Ascending aorta (tissue), 2 donors: ENCODE measurements around the gene ASB3. TPM values are rescaled to one million over a fixed set of nuclear protein-coding genes. Genes with fewer than 3 reads are reported as not detected.
"Not testable (repeated sequence)": the region's sequence is repeated elsewhere in the genome, so short reads cannot be mapped to it uniquely, and the experiment has no call there.

Source experiments
- DNase-seq, 2 donors: peaks; one replicate each; pipeline ENCODE4 v3.0.0-alpha.2; 2019; ENCODE audit warnings: low spot score in 2 of 2
- H3K27ac ChIP-seq, 2 donors: fragments of 200-600 bp; sonication (generic); one replicate each; pipeline ENCODE4 v1.5.1; 2016 to 2017; ENCODE audit warnings: mild to moderate bottlenecking in 1 of 2
- H3K27me3 ChIP-seq: fragments of 200-600 bp; sonication (generic); one replicate; pipeline ENCODE4 v1.5.1; 2017
- H3K36me3 ChIP-seq, 2 donors: fragments of 200-600 bp; sonication (generic); one replicate each; pipeline ENCODE4 v1.5.1; 2016
- H3K4me1 ChIP-seq, 2 donors: fragments of 200-600 bp; sonication (generic); one replicate each; pipeline ENCODE4 v1.5.1; 2016 to 2017; ENCODE audit warnings: mild to moderate bottlenecking in 1 of 2
- H3K4me3 ChIP-seq, 2 donors: fragments of 200-600 bp; sonication (generic); one replicate each; pipeline ENCODE4 v1.5.1; 2016 to 2017; ENCODE audit warnings: mild to moderate bottlenecking in 1 of 2
- H3K9me3 ChIP-seq, 2 donors: fragments of 200-600 bp; sonication (generic); one replicate each; pipeline ENCODE4 v1.5.1; 2016
- intact Hi-C: fragments of 100-400 bp; cut with DNase I; formaldehyde crosslinking; loops from one replicate; pipeline ENCODE4 v1.15.1; 2023
- total RNA-seq: library from RNA; depleted of rRNA; stranded (reverse); fragments of >200 nt; gene quantifications from one replicate; pipeline ENCODE4 v1.1.0, GENCODE V29; 2016
- TF ChIP-seq, protein P1 (sequence below), 3 experiments: fragments of 200-600 bp in 2 of 3; fragments of 450-650 bp in 1 of 3; sonication (generic) in 2 of 3; IDR thresholded peaks; one replicate each; pipeline ENCODE4 v1.5.1; 2016 to 2019; ENCODE audit warnings: antibody characterized with exemption in 3 of 3, mild to moderate bottlenecking in 1 of 3, moderate library complexity in 1 of 3

ASB3 gene
- total RNA-seq, 1 donor from 2014 or later, result 3.4 TPM

DNA sequence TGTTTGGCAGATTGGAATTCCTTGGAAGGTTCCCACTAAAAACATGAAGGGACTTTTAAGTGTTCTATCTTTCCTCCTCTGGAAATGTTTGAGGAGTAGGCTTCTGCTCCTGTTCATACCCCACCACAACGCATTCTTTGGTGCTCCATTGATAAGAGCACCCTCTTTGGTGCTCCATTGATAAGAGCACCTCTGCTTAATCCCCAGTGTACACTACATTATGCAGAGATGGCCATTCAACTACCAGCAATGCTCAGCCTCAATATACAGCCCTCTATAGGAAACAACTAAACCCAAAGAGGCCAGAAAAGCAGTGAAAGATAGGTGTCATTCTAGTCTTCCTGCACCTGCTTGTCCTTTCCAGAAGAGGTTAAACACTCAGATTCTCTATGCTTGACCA is 21.0 kb downstream of the ASB3 start:
- intact Hi-C loops, result no loop called here
- TF ChIP-seq, protein P1, sequence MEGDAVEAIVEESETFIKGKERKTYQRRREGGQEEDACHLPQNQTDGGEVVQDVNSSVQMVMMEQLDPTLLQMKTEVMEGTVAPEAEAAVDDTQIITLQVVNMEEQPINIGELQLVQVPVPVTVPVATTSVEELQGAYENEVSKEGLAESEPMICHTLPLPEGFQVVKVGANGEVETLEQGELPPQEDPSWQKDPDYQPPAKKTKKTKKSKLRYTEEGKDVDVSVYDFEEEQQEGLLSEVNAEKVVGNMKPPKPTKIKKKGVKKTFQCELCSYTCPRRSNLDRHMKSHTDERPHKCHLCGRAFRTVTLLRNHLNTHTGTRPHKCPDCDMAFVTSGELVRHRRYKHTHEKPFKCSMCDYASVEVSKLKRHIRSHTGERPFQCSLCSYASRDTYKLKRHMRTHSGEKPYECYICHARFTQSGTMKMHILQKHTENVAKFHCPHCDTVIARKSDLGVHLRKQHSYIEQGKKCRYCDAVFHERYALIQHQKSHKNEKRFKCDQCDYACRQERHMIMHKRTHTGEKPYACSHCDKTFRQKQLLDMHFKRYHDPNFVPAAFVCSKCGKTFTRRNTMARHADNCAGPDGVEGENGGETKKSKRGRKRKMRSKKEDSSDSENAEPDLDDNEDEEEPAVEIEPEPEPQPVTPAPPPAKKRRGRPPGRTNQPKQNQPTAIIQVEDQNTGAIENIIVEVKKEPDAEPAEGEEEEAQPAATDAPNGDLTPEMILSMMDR (IDR thresholded peaks at IDR 0.05), result no peak
- Histone ChIP-seq H3K9me3 (no peaks in the 10 kb centered on the region), H3K27me3 (no peaks in the 10 kb centered on the region), H3K4me3 (no peak overlapping the region), H3K27ac (no peak overlapping the region), H3K4me1 (peaks cover 0 to 3% of the 10 kb centered on the region in 2 donors), H3K36me3 (peaks cover 0 to 10% of the 10 kb centered on the region in 2 donors)
- no peak for DNase-seq

DNA sequence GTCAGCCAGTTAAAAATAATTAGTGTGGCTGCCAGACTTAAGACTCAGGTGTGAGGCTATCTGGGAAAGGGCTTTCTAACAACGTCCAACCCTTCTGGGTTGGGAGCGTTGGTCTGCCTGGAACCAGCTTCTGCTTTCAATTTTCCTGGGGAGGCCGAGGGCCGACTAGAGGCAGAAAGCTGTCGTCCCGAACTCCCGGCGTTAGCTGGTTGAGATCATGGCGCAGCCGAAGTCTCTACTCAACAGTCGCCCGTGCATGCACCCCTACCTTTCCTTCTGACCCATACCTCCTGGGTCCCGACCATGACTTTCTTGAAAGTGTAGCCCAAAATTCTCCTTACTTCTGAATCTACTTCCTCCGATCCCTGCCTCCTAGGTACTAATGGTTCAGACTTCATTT is 29.5 kb downstream of the ASB3 start:
- H3K27ac ChIP-seq, H3K27me3 ChIP-seq, DNase-seq, H3K4me3 ChIP-seq, H3K9me3 ChIP-seq, intact Hi-C loops, H3K4me1 ChIP-seq: not testable (repeated sequence)
- H3K36me3 ChIP-seq, result peaks cover 0 to 14% of the 10 kb centered on the region in 2 donors

DNA sequence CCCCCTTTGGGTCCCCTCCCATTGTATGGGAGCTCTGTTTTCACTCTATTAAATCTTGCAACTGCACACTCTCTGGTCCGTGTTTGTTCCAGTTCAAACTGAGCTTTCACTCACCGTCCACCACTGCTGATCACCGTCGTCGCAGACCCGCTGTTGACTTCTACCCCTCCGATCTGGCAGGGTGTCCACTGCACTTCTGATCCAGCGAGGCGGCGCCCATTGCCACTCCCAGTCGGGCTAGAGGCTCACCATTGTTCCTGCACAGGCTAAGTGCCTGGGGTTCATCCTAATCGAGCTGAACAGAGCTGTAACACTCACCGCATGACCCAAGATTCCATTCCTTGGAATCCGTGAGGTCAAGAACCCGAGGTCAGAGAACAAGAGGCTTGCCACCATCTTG is 30.1 kb downstream of the ASB3 start:
- intact Hi-C loops, result no loop called here
- Histone ChIP-seq H3K4me3 (no peak overlapping the region), H3K27ac (no peak overlapping the region), H3K4me1 (peaks cover 0 to 3% of the 10 kb centered on the region in 2 donors), H3K27me3 (no peaks in the 10 kb centered on the region), H3K9me3 (no peaks in the 10 kb centered on the region), H3K36me3 (peaks cover 0 to 14% of the 10 kb centered on the region in 2 donors)
- TF ChIP-seq, protein P1 (IDR thresholded peaks at IDR 0.05), result no peak
- no peak for DNase-seq

DNA sequence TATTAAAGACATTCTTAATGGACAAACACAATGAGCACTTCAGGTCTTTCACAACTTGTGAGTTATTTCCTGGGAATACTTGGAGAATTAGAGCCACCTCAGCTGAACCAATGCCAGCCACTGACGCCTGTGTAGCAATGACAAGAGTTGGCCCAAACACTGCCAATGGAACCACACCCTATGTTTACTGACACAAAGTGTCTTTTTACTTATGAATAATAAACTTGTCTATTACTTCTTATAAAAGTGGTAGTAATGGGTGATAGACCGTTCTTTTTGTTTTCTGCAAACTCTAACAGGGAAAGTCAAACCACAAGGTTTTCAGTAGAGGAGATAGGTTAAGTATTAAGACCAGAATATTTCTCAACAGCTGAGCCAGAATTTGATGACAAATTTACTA is 31.6 kb downstream of the ASB3 start:
- Histone ChIP-seq H3K27me3 (no peaks in the 10 kb centered on the region), H3K4me1 (peaks cover 0 to 6% of the 10 kb centered on the region in 2 donors), H3K9me3 (no peaks in the 10 kb centered on the region), H3K36me3 (peaks cover 0 to 14% of the 10 kb centered on the region in 2 donors), H3K27ac (peak overlapping the region in 1 of 2 donors; percentile 29), H3K4me3 (no peak overlapping the region)
- DNase-seq, result peak in 1 of 2 donors; percentile 73
- TF ChIP-seq, protein P1 (IDR thresholded peaks at IDR 0.05), result no peak
- intact Hi-C loops, result no loop called here

DNA sequence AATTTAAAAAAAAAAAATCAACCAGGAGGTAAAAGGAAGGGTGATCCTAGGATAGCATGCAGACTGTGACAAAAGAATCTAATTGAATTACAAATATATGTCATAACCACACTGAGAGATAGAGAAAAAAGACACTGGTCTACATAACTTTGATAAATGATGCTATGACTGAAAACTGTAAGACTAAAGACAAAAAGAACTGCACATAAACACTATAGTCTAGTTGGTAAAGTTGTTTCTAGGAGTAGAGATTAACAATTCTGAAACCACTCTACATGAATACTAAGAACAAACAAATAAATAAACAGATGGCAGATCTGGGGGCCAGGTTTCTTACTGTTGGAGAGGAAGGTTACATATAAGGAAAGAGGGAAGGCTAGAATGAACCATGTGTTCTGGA is 33.7 kb downstream of the ASB3 start:
- peaks cover 0 to 9% of the 10 kb centered on the region in 2 donors for H3K4me1 ChIP-seq
- peaks cover 0 to 14% of the 10 kb centered on the region in 2 donors for H3K36me3 ChIP-seq
- H3K4me3 ChIP-seq, result no peak overlapping the region
- H3K9me3 ChIP-seq, result no peaks in the 10 kb centered on the region
- no peak overlapping the region for H3K27ac ChIP-seq
- H3K27me3 ChIP-seq, result no peaks in the 10 kb centered on the region
- TF ChIP-seq, protein P1 (IDR thresholded peaks at IDR 0.05), result no peak
- DNase-seq, result no peak
- intact Hi-C loops, result no loop called here

DNA sequence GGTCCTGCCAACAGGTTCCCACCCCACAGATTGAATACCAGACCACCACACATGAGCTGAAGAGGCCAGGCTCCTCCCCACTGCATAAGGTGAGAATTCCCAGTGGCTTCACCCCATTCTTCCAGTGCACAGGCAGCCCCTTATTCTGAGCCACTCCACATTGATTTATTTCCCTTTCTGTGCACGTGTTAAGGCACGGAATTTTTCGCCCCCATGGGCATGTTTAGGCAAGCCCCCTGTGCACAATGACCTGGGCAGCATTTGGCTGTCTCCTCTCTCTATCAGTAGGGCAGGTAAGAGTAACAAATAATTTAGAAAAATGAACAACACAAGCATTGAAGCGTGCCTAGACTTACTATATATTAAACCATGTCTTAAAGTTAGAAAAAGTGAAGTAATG is 34.4 kb downstream of the ASB3 start:
- H3K36me3 ChIP-seq, result peaks cover 0 to 14% of the 10 kb centered on the region in 2 donors
- TF ChIP-seq, protein P1 (IDR thresholded peaks at IDR 0.05), result no peak
- H3K4me1 ChIP-seq, result peaks cover 0 to 9% of the 10 kb centered on the region in 2 donors
- H3K27me3 ChIP-seq, result no peaks in the 10 kb centered on the region
- no peak overlapping the region for H3K27ac ChIP-seq
- DNase-seq, result no peak
- intact Hi-C loops, result no loop called here
- no peak overlapping the region for H3K4me3 ChIP-seq
- H3K9me3 ChIP-seq, result no peaks in the 10 kb centered on the region
